ENCODE data around the gene JTB. TPM values are rescaled to one million over a fixed set of nuclear protein-coding genes. Genes with fewer than 3 reads are reported as not detected.

JTB gene
- polyA plus RNA-seq (2013): 88.7 and 92.8 TPM in 2 replicates

- Histone ChIP-seq H2BK5ac (ENCODE audit: low read depth, low read length, poor library complexity) (peak within 1 kb of the TSS; percentile 72), H2BK120ac (ENCODE audit: insufficient read depth, low read length, poor library complexity) (peak within 1 kb of the TSS; percentile 82), H3K9me3 (ENCODE audit: insufficient read depth, low read depth, low read length) (peaks cover 2% of the 10 kb centered on the region), H2AK5ac (ENCODE audit: low read length) (peak within 1 kb of the TSS; percentile 96), H3K36me3 (ENCODE audit: control insufficient read depth in 1 of 2, insufficient read depth in 2 of 2, low read length in 2 of 2) (peaks cover 21 to 35% of the 10 kb centered on the region in 2 experiments), H3K4ac (ENCODE audit: low read depth, low read length) (peak within 1 kb of the TSS; percentile 98), H4K91ac (ENCODE audit: low read depth, low read length) (peak within 1 kb of the TSS; percentile 93), H3K23ac (ENCODE audit: low read length) (peak within 1 kb of the TSS; percentile 22), H3K9ac (ENCODE audit: low read length) (peak within 1 kb of the TSS; percentile 85), H3K79me2 (ENCODE audit: control insufficient read depth, insufficient read depth, low read length, poor library complexity) (peaks cover 10% of the 10 kb centered on the region), H3K4me1 (ENCODE audit: control insufficient read depth in 1 of 2, insufficient read depth in 2 of 2, low read length in 2 of 2) (no peaks in the 10 kb centered on the region), H4K8ac (ENCODE audit: low read depth, low read length) (peak within 1 kb of the TSS; percentile 96), H3K27me3 (ENCODE audit: insufficient read depth, low read length) (no peaks in the 10 kb centered on the region), H2BK12ac (ENCODE audit: low read length) (peak within 1 kb of the TSS; percentile 5), H3K4me2 (ENCODE audit: low read length) (peak within 1 kb of the TSS; percentile 70), H3K79me1 (ENCODE audit: low read length) (peaks cover 9% of the 10 kb centered on the region), H3K27ac (ENCODE audit: low read depth, low read length) (peak within 1 kb of the TSS; percentile 66), H4K12ac (ENCODE audit: low read depth, low read length) (peak within 1 kb of the TSS; percentile 90), H3K14ac (ENCODE audit: low read length) (peak within 1 kb of the TSS; percentile 98), H3K18ac (ENCODE audit: low read length) (peak within 1 kb of the TSS; percentile 88), H2AFZ (ENCODE audit: insufficient read depth, low read length, poor library complexity) (peak within 1 kb of the TSS; percentile 69), H3K4me3 (ENCODE audit: low read depth, low read length) (peak within 1 kb of the TSS; percentile 85)
- WGBS (ENCODE audit: extremely low coverage, insufficient coverage, insufficient read length): no CpG with 5 or more reads among the region's 75 CpGs
- DNase-seq: peak; percentile 77 to 87
Observed at GRCh38 chr1:153977250-153978240, at the start of gene JTB. Gene JTB (minus strand): TSS chr1:153977674. CDS start chr1:153977252, 422 bp downstream.

DNA sequence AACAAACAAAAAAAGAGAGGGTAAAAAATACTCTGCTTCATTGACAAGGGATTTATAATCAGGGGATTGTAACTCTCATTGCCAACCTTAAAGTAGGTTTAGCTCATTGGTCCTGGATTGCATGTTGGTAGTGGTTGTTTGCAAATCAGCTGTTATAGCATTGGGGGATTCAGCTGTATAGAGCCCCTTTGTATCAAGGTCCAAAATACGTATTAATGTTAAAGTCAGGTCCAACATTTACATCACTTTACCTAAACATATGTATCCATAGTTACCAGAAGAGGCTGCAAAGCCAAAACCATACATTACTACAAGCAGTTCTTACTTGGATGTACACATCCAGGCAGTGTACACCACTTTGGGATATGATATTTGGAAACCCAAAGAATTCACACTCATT, 42.5 kb upstream of the JTB start:
- Histone ChIP-seq H3K4me3 (ENCODE audit: low read depth, low read length) (no peak overlapping the region), H3K36me3 (ENCODE audit: control insufficient read depth in 1 of 2, insufficient read depth in 2 of 2, low read length in 2 of 2) (no peaks in the 10 kb centered on the region), H2BK5ac (ENCODE audit: low read depth, low read length, poor library complexity) (no peak overlapping the region), H4K91ac (ENCODE audit: low read depth, low read length) (no peak overlapping the region), H2AK5ac (ENCODE audit: low read length) (no peak overlapping the region), H3K9me3 (ENCODE audit: insufficient read depth, low read depth, low read length) (no peaks in the 10 kb centered on the region), H3K9ac (ENCODE audit: low read length) (no peak overlapping the region), H3K79me1 (ENCODE audit: low read length) (no peaks in the 10 kb centered on the region), H3K27me3 (ENCODE audit: insufficient read depth, low read length) (no peaks in the 10 kb centered on the region), H3K79me2 (ENCODE audit: control insufficient read depth, insufficient read depth, low read length, poor library complexity) (no peaks in the 10 kb centered on the region), H4K12ac (ENCODE audit: low read depth, low read length) (no peak overlapping the region), H2BK12ac (ENCODE audit: low read length) (no peak overlapping the region), H2AFZ (ENCODE audit: insufficient read depth, low read length, poor library complexity) (no peak overlapping the region), H3K14ac (ENCODE audit: low read length) (no peak overlapping the region), H4K8ac (ENCODE audit: low read depth, low read length) (no peak overlapping the region), H3K4ac (ENCODE audit: low read depth, low read length) (no peak overlapping the region), H3K4me2 (ENCODE audit: low read length) (no peak overlapping the region), H3K18ac (ENCODE audit: low read length) (no peak overlapping the region), H3K23ac (ENCODE audit: low read length) (no peak overlapping the region), H3K4me1 (ENCODE audit: control insufficient read depth in 1 of 2, insufficient read depth in 2 of 2, low read length in 2 of 2) (no peaks in the 10 kb centered on the region), H3K27ac (ENCODE audit: low read depth, low read length) (no peak overlapping the region), H2BK120ac (ENCODE audit: insufficient read depth, low read length, poor library complexity) (no peak overlapping the region)
- WGBS (ENCODE audit: extremely low coverage, insufficient coverage, insufficient read length): no CpG with 5 or more reads among the region's 1 CpG
- no peak for DNase-seq

GRCh38 chr1:154019269-154019668, 41.8 kb upstream of the JTB start:
- no peak for DNase-seq
- H3K4me1 ChIP-seq (ENCODE audit: control insufficient read depth in 1 of 2, insufficient read depth in 2 of 2, low read length in 2 of 2): no peaks in the 10 kb centered on the region
- no peak overlapping the region for H2AK5ac ChIP-seq (ENCODE audit: low read length)
- no peak overlapping the region for H3K18ac ChIP-seq (ENCODE audit: low read length)
- H3K79me2 ChIP-seq (ENCODE audit: control insufficient read depth, insufficient read depth, low read length, poor library complexity): no peaks in the 10 kb centered on the region
- no peaks in the 10 kb centered on the region for H3K36me3 ChIP-seq (ENCODE audit: control insufficient read depth in 1 of 2, insufficient read depth in 2 of 2, low read length in 2 of 2)
- no CpG with 5 or more reads among the region's 4 CpGs for WGBS (ENCODE audit: extremely low coverage, insufficient coverage, insufficient read length)
- no peaks in the 10 kb centered on the region for H3K9me3 ChIP-seq (ENCODE audit: insufficient read depth, low read depth, low read length)
- H3K79me1 ChIP-seq (ENCODE audit: low read length): no peaks in the 10 kb centered on the region
- H3K27ac ChIP-seq (ENCODE audit: low read depth, low read length): no peak overlapping the region
- no peak overlapping the region for H2AFZ ChIP-seq (ENCODE audit: insufficient read depth, low read length, poor library complexity)
- H3K4me3 ChIP-seq (ENCODE audit: low read depth, low read length): no peak overlapping the region
- no peak overlapping the region for H3K4ac ChIP-seq (ENCODE audit: low read depth, low read length)
- H3K4me2 ChIP-seq (ENCODE audit: low read length): no peak overlapping the region
- H3K9ac ChIP-seq (ENCODE audit: low read length): no peak overlapping the region
- H2BK120ac ChIP-seq (ENCODE audit: insufficient read depth, low read length, poor library complexity): no peak overlapping the region
- no peak overlapping the region for H3K14ac ChIP-seq (ENCODE audit: low read length)
- no peak overlapping the region for H2BK5ac ChIP-seq (ENCODE audit: low read depth, low read length, poor library complexity)
- H4K91ac ChIP-seq (ENCODE audit: low read depth, low read length): no peak overlapping the region
- H4K8ac ChIP-seq (ENCODE audit: low read depth, low read length): no peak overlapping the region
- H2BK12ac ChIP-seq (ENCODE audit: low read length): no peak overlapping the region
- no peak overlapping the region for H3K23ac ChIP-seq (ENCODE audit: low read length)
- no peak overlapping the region for H4K12ac ChIP-seq (ENCODE audit: low read depth, low read length)
- H3K27me3 ChIP-seq (ENCODE audit: insufficient read depth, low read length): no peaks in the 10 kb centered on the region

DNA sequence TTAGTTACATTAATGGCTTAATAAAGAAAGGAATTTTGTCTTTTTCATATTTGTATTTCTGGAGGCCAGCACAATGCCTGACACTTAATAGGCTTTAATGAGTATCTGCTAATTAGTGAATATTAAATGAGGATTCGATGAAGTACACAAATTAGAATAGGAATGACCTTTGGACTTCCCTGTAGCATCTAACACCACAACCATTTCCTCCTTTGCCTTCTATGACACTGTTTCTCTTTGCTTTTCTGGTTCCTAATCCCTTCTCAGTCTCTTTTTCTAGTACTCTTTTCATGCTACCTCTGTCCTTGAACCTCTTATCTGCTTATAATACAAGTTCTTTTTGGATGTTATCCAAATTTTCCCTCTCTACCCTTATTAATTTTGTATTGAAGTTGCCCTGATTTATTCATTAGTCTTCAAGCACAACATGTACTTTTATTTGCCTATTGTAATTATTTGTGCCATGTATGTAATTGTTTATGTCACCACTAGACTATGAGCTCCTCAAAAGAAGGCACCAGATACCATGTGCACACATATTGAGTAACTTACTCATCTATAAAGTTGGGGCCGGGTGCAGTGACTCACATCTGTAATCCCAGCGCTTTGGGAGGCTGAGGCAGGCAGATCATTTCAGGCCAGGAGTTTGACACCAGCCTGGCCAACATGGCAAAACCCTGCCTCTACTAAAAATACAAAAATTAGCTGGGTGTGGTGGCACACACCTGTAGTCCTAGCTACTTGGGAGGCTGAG, 36.9 kb upstream of the JTB start:
- Histone ChIP-seq H3K4me3 (ENCODE audit: low read depth, low read length) (no peak overlapping the region), H4K91ac (ENCODE audit: low read depth, low read length) (no peak overlapping the region), H4K12ac (ENCODE audit: low read depth, low read length) (no peak overlapping the region), H2BK120ac (ENCODE audit: insufficient read depth, low read length, poor library complexity) (no peak overlapping the region), H3K4me1 (ENCODE audit: control insufficient read depth in 1 of 2, insufficient read depth in 2 of 2, low read length in 2 of 2) (no peaks in the 10 kb centered on the region), H2BK12ac (ENCODE audit: low read length) (no peak overlapping the region), H3K79me1 (ENCODE audit: low read length) (no peaks in the 10 kb centered on the region), H3K18ac (ENCODE audit: low read length) (no peak overlapping the region), H3K9me3 (ENCODE audit: insufficient read depth, low read depth, low read length) (no peaks in the 10 kb centered on the region), H2AK5ac (ENCODE audit: low read length) (no peak overlapping the region), H3K27ac (ENCODE audit: low read depth, low read length) (no peak overlapping the region), H3K9ac (ENCODE audit: low read length) (no peak overlapping the region), H3K14ac (ENCODE audit: low read length) (no peak overlapping the region), H3K36me3 (ENCODE audit: control insufficient read depth in 1 of 2, insufficient read depth in 2 of 2, low read length in 2 of 2) (no peaks in the 10 kb centered on the region), H3K4me2 (ENCODE audit: low read length) (no peak overlapping the region), H2BK5ac (ENCODE audit: low read depth, low read length, poor library complexity) (no peak overlapping the region), H2AFZ (ENCODE audit: insufficient read depth, low read length, poor library complexity) (no peak overlapping the region), H3K79me2 (ENCODE audit: control insufficient read depth, insufficient read depth, low read length, poor library complexity) (no peaks in the 10 kb centered on the region), H3K27me3 (ENCODE audit: insufficient read depth, low read length) (no peaks in the 10 kb centered on the region), H3K23ac (ENCODE audit: low read length) (no peak overlapping the region), H3K4ac (ENCODE audit: low read depth, low read length) (no peak overlapping the region), H4K8ac (ENCODE audit: low read depth, low read length) (no peak overlapping the region)
- no CpG with 5 or more reads among the region's 3 CpGs for WGBS (ENCODE audit: extremely low coverage, insufficient coverage, insufficient read length)
- DNase-seq: no peak

Data from trophoblast cell (in vitro differentiated cells and primary cell).